DMS53 (cell line): Measurements from ENCODE around the gene CNGB1.
"Not testable (repeated sequence)": the region's sequence is repeated elsewhere in the genome, so short reads cannot be mapped to it uniquely, and the experiment has no call there.

ENCODE experiments used
- DNase-seq: peaks from one replicate; lab custom pipeline; 2025; lab: John Stamatoyannopoulos, UW

The CNGB1 gene

GRCh38 chr16:57886427-57886826 is 84.5 kb downstream of the CNGB1 start:
- no peak for DNase-seq

- no peak for DNase-seq
Measured at GRCh38 chr16:57884655-57885133, 86.2 kb downstream of the CNGB1 start.

GRCh38 chr16:57883953-57884654 is 86.8 kb downstream of the CNGB1 start:
- DNase-seq: no peak

GRCh38 chr16:57883480-57883879 is 87.4 kb downstream of the CNGB1 start:
- DNase-seq: no peak

GRCh38 chr16:57882792-57883191 is 88.1 kb downstream of the CNGB1 start:
- no peak for DNase-seq

- DNase-seq: no peak
Measured at GRCh38 chr16:57882206-57882605, 88.7 kb downstream of the CNGB1 start.

- DNase-seq: no peak
Measured at GRCh38 chr16:57878586-57878985, 92.3 kb downstream of the CNGB1 start.

GRCh38 chr16:57876210-57876609 is 94.7 kb downstream of the CNGB1 start:
- DNase-seq: no peak

GRCh38 chr16:57875347-57875746 is 95.6 kb downstream of the CNGB1 start:
- no peak for DNase-seq

- no peak for DNase-seq
Measured at GRCh38 chr16:57873218-57873617, 97.7 kb downstream of the CNGB1 start.

- not testable (repeated sequence) for DNase-seq
Measured at GRCh38 chr16:57872764-57873163, 98.2 kb downstream of the CNGB1 start.

GRCh38 chr16:57871456-57871855 is 99.5 kb downstream of the CNGB1 start:
- no peak for DNase-seq

GRCh38 chr16:57870753-57871454 is 100.0 kb downstream of the CNGB1 start:
- no peak for DNase-seq

GRCh38 chr16:57868913-57869520 is 101.9 kb downstream of the CNGB1 start:
- DNase-seq: no peak

- DNase-seq: no peak
Measured at GRCh38 chr16:57867000-57867561, 103.8 kb downstream of the CNGB1 start.

GRCh38 chr16:57866529-57866918 is 104.4 kb downstream of the CNGB1 start:
- no peak for DNase-seq

- peak; percentile 21 for DNase-seq
Measured at GRCh38 chr16:57865746-57866528, 105.0 kb downstream of the CNGB1 start.

- peak; percentile 85 for DNase-seq
Measured at GRCh38 chr16:57863434-57864160, 107.3 kb downstream of the CNGB1 start.

- DNase-seq: no peak
Measured at GRCh38 chr16:57862698-57863433, 108.1 kb downstream of the CNGB1 start.

GRCh38 chr16:57859331-57859730 is 111.6 kb downstream of the CNGB1 start:
- peak; percentile 28 for DNase-seq

GRCh38 chr16:57858635-57859034 is 112.3 kb downstream of the CNGB1 start:
- DNase-seq: no peak
